HG03196 (cell line): ENCODE measurements around the gene VWA3B.
"Not testable (repeated sequence)": the region's sequence is repeated elsewhere in the genome, so short reads cannot be mapped to it uniquely, and the experiment has no call there.

ENCODE experiments used
- ATAC-seq: cut with Tn5 transposase; IDR thresholded peaks from one replicate; pipeline ENCODE4 v1.9.1; 2021; ENCODE audit not compliant: unreplicated experiment

VWA3B gene

DNA sequence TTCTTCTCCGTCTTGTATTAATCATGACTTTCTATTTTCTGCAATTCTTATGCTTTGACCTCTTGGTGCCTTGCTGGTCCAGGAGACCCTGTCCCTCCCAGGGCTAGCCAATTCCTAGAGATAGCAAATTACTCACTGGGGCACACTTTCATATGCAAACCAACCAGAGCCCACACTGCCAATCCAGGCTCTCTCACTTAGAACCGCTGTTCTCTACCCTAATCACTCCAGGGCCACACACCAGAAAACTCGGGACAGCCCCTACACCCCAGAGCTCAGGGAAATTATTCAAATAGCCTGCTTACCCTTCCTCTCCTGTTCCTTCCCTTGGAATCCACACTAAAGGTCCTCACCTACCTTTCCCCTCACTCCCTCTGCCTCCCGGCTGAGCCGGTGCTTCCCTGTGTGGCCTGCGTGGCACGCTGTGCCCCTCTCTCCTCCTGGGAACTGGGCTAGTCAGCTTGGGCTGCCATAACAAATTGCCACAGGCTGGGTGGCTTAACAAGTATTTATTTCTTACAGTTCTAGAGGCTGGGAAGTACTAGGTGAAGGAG lies 41.7 kb downstream of the VWA3B start:
- ATAC-seq, result no peak

DNA sequence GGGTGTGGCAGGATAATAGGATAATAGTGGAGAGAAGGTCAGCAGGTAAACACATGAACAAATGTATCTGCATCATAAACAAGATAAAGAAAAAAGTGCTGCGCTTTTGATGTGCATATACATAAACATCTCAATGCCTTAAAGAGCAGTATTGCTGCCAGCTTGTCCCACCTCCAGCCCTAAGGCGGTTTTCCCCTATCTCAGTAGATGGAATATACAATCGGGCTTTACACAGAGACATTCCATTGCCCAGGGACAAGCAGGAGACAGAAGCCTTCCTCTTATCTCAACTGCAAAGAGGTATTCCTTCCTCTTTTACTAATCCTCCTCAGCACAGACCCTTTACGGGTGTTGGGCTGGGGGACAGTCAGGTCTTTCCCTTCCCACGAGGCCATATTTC lies 43.1 kb downstream of the VWA3B start:
- ATAC-seq, result not testable (repeated sequence)

DNA sequence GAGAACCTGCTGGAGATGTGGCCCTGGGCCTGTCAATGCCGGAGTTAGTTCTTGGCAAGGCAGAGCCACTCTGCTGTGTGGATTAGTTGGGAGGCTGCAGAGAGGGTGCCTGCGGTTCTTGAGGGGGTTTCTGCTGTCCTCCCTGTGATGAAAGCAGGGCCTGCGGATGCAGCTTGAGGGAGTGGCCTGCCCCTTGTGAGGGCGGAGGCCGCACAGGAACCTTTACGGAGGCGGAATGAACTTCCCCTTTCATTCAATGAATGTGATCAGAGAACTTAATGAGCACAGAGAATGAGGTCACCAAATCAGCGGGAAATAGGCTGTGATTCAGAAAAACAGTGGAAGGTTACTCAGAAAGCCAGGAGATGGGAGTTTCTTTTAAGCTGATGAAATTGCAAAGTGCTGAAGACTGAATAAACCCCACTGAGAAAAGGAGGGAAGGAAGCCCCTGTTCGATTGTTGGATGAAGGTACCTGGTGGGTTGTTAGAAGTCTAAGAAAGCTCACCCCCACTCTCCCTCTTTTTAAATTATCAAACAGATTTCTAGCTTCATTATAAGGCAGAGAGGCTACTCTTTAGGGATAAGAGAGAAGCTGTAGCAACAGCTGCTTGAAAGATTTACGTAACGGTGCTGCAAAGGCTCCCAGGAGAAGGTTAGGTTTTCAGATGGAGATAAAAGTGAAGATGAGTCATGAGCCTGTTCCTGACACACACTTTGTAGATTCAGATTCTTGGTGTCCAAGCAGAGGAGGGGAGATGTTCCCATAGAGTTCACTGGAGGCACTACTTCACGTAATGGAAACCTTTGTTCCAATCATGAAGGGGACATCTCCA lies 47.4 kb downstream of the VWA3B start:
- ATAC-seq, result peak; percentile 84

DNA sequence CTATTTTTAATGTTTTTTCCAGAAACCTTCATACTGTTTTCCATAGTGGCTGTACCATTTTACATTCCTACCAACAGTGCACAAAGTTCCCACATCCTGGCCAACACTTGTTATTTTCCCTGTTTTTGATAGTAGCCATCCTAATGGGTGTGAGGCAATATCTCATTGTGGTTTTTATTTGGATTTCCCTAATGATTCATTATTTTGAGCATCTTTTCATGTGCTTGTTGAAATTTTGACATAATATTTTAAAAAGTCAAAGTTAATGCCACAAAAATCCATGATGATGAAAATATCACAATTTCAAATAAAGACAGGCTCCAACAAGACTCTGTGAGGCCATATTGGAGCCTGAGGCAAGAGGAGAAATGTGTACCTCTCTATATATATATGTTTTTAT lies 50.2 kb downstream of the VWA3B start:
- no peak for ATAC-seq

DNA sequence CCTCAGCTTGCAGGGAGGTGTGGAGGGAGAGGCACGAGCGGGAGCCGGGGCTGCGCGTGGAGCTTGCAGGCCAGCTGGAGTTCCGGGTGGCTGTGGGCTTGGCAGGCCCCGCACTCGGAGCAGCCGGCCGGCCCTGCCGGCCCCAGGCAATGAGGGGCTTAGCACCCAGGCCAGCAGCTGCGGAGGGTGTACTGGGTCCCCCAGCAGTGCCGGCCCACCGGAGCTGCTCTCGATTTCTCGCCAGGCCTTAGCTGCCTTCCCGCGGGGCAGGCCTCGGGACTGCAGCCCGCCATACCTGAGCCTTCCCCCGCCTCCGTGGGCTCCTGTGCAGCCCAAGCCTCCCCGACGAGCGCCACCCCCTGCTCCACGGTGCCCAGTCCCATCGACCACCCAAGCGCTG lies 52.0 kb downstream of the VWA3B start:
- not testable (repeated sequence) for ATAC-seq

DNA sequence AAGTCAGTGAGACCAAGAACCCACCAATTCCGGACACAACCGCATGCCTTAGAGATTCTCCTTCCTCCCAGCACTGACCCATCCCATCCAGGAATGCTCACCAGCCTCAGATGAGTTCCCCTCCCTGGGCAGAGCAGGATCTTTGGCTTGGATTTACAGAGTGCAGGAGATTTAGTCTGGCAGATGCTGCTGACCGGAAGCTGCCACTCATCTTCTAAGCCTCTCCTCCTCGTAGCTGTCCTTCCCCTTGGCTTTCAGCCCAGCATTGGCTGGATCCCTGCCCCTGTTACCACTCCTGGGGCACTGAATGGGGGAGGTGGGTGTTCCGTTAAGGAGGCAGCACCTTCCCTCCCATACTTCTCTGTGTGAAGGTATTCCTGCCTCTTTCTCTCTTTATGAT lies 53.2 kb downstream of the VWA3B start:
- no peak for ATAC-seq

DNA sequence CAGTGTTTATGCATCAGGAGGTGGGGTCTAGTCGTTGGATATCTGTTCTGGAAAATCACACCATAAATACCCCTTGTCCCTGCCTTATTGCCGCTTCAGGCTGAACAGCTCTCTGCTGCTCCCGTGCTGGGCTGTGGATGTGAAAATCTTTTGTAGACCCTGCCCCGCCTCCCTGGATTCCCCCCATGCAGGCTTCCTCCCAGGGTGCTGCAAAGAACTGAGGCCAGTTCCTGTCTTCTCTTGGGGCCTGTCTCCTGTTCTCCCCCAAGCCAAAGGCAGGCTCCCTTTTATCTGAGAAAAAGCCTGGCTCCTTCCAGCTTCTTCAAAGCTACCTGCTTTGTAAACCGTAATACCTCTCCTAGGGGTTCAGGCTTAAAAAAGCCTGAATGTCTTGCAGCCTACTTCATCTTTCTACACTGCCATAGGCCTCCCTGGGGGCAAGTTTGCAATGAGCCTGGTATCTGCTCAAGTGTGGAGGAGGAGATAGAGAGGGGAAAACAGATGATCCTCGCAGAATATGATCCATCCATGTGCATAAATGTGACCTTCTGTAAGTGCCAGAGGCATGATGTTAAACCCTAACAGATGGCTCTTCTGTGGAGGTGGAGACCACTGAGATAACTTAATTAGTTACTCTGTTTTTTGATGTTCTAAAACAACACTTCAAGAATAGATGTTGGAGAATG lies 55.3 kb downstream of the VWA3B start:
- no peak for ATAC-seq

DNA sequence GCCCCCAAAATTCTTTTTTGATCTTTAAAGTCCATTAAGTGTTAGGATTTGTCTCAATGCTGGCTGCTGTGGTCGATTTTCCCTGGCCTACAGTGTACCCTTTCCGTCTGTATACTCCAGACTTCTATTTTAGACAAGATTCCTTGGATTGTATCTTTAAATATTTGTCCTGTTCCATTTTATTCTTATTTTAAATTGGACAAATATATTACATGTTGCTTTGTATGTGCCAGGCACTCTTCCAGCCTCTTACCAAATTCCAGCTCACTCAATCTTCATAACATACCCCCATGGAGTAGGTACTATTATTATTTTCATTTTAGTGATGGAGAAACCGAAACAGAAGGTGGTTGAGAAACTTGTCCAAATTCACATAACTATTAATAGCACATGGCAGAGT lies 58.1 kb downstream of the VWA3B start:
- no peak for ATAC-seq

DNA sequence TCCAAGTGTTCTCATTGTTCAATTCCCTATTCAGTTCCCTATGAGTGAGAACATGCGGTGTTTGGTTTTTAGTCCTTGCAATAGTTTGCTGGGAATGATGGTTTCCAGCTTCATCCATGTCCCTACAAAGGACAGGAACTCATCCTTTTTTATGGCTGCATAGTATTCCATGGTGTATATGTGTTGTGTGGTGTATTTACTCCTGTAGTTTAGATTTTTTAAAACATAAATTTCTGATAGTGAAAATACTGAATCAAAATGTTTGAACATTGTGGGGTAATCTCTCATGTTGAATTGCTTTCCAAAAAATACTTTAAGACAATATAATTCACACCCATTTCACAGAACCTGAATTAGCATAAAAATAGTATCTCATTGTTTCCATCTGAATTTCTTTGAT lies 60.9 kb downstream of the VWA3B start:
- ATAC-seq, result not testable (repeated sequence)

DNA sequence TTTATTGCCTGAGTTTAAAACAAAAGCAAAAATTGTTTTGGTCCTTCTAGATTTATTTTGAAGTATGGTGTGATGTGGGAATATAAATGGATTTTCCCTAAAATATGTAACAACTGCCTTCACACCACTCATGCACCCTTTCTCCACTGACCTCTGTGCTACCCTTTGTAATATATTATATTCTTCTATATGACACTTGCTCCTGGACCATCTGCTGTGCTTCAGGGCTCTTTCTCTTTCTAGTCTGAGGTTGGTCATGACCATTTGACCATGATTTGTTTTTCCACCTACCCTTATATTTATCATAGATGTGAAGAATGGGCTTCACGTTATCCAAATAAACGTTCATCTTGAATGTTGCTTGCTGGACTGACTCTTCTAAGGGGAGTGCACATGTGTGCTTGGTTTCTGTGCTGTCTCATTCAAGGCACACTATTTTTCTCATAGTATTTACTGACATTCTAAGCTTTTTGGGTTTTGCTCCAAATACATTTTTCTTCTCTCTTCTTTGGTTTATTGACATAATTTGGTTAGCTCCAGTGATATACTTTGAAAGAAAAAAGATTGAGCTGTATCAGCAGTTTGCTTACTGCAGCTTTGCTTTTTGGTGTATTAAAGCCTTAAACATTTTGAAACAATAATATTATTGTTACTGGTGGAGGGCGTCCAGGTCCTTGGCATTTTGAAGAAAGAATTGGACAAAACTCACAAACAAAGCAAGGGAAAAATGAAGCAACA lies 61.8 kb downstream of the VWA3B start:
- ATAC-seq, result no peak

DNA sequence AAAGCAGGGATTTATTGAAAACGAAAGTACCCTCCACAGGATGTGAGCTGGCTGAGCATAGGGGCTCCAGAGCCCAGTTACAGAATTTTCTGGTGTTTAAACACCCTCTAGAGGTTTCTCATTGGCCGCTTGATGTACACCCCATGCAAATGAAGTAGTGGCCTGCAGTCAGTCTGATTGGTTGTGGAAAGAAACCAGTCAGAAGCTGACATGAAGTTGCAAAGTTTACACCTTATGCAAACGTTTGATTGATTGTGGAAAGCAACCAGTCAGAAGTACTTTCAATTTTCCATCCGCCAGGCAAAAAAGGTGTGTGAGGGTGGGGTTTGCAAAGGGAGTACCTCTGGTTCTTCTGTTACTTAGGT lies 62.3 kb downstream of the VWA3B start:
- ATAC-seq, result no peak

DNA sequence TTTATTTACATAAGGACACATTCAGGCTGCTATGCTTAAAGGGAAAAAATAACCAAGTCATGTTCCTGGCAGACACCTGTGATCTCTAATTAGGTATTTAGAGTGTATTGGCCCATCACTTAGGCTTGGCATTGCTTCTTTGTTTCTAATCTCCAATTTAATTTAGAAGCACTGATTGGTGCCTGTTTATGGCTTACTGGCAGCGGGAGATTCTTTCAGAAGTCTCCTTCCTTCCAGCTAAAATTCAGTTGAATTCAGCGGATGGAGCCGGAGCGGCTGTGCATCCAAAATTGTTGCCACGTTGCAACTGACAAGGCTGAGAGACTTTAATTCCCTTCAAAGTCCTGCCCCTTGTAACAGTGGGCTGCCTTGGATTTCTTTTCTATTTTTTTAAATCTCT lies 66.5 kb downstream of the VWA3B start:
- ATAC-seq, result no peak

DNA sequence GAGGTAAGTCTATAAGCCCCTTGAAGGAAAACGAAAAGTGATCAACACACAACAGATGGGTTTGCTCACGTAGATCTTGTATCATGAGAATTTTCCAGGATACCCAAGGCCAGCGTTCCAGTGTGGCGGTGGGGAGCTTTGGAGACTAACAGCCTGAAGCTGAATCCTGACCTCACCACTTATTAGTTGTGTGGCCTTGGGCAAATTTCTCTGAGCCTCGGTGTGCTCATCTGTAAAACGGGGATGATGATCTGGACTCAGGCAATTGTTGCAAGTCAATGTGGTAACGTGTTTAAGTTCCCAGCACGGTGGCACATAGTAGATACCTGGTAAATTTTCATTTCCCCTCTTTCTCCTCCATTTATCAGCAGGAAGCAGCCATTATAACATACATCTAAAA lies 68.3 kb downstream of the VWA3B start:
- ATAC-seq, result no peak

DNA sequence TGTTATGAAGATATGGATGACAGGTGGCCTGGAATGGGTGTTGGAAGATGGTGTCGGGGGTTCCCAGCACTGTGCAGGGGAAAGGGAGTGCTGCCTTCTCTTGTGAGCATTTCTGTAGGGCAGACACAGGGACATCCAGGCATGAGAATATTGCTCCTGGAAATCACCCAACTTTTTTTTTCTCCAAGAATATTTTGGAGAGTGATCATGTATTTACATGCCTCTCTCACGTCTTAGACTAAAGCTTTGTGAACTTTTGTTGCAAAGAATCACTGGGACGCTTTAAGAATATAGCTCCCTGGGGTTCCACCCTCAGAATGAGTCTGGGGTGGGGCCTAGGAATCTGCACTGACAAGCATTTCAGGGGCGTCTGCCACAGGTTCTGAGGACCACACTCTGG lies 68.7 kb downstream of the VWA3B start:
- ATAC-seq, result no peak

DNA sequence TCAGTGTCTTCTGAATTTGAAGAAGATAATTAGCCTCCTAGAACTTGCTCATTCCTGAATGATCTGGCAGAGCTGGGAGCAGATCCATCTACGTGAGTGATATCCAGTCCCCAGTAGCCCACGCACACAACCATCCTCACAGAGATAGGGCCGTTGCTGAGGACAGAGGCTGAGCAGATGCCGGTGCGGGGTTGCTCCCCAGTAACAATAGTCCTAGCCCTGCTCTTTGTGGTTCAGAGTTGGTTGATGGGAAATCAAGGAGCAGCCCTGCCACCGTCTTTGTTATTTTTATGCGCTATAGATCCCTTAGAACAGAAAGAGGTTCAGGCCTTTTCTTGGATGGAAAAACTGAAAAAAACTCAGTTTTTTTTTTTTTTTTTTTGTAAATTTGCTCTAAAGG lies 69.3 kb downstream of the VWA3B start:
- no peak for ATAC-seq

DNA sequence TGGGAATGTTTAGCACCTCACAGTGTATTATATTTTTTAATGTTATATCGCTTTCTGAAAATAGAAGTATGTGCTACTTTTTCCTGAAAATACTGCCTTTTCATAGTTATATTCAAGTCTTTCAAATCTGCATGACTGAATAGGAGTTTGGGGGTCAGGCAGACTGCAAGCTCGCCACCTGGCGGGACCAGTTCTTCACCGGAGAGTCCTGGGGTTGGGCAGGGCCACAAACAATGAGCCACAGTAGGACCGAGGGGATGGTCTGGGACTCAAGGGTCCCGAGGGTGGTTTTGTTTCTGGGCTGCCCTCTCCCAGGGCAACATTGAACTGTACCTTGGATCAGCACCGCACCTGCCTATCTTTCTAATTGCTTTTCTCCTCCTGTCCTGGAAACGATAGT lies 70.6 kb downstream of the VWA3B start:
- no peak for ATAC-seq

DNA sequence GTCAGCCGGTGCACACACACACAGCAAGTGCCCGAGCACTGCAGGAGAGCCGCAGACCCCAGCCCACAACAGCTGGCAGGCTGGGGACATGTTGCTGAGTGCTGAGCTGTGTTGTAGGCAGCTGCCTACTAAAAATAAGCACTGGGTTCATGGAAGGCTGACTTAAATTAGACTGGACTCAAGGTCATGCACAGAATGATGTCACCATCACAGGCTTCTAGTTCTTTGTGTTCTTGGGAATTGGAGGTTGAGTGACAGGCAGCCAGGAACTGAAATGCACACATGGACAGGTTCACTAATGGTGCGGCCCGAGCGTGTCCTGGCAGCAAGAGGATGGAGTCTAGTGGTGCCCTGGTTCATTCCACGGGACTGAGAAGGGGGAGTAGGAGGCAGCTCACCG lies 71.3 kb downstream of the VWA3B start:
- no peak for ATAC-seq

DNA sequence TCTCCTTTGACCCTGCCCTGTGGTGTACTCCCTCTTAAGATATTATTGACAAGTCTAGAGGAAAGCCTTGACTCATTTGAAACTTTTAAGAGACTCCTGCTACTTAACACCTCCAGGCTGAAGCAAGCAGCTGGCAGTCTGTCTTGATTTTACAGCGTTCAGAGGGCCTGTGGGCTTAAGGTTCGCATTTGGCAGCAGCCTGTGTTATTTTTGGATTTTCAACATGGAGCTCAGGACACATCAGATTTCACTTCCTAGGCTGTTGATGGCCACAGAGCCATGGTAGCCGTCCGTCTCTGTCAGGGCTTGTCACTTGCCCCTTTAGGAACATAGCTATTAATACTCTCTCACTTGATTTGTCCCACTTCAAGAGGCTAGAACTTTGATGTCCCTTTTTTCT lies 73.6 kb downstream of the VWA3B start:
- ATAC-seq, result no peak

DNA sequence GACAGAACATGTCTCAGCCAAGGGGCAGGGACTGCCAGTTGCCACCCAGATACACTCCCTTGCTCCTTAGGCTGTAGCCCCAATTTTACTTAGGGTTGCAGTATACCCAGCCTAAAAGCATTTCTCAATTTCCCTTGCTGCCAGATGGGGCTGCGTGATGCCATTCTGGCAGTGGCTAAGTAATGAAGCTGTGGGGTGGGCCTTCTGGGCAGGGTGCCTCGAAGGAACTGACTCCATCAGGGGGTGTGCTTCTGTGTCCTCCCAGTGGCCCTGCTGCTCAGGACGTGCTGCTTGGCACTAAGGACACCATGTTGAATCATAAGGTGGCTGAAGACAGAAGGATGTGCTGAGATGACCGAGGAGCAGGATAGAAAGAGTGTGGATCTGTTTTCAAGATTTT lies 74.2 kb downstream of the VWA3B start:
- ATAC-seq, result no peak

DNA sequence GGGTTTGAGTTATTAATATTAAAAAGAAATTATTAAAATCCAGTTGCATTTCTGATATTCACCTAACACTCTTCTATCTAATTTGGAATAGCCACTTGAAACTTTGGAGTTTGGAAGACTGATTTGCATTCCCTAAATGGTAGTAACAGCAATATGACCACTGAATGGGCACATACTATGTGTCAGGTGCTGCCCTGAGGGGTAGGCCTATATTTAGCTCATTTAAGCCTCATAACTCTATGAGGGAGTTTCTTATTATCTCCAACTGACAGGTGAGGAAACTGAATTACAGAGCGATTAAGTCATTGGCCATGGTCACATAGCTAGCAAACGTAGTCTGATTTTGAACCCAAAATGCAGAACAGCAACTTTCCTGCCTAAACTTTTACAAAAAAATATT lies 77.3 kb downstream of the VWA3B start:
- no peak for ATAC-seq

DNA sequence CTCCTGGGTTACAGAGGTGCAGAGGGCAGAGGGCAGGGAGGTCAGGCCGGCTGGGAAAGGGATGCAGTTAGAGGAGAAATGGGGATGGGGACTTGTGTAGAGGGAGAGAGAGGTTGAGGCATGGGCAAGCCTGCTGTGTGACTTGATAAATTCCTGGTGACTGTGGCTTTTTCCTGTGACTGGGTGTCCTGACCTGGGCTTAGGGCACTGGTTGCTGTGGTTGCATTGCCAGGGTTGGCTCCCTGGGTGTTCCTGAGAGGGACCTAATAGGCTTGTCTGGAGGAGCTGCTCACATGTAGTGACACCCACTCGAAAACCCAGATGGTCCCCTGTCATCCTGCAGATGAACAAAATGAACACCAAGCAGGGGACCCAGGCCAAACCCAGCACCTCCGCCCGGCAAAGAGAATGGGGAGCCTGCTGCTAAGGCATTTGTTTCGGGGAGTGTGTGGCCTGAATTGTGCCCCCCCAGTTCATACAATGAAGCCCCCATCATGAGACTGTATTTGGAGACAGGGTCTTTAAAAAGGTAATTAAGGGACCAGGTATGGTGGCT lies 78.6 kb downstream of the VWA3B start:
- ATAC-seq, result no peak
